ENCODE results near the gene NELFCD.
"Not testable (repeated sequence)": the region's sequence is repeated elsewhere in the genome, so short reads cannot be mapped to it uniquely, and the experiment has no call there.

NELFCD gene

GRCh38 chr20:59005523-59006166 lies 24.6 kb downstream of the NELFCD start:
- no peak for DNase-seq
- in situ Hi-C loops (cut with MboI; ENCODE audit: low pct_unique_long_range_greater_than_20kb, low sequenced_read_pairs): no loop called here

- no peak for DNase-seq
- in situ Hi-C loops (cut with MboI; ENCODE audit: low pct_unique_long_range_greater_than_20kb, low sequenced_read_pairs): no loop called here
Observed at GRCh38 chr20:59006167-59006863, 25.3 kb downstream of the NELFCD start.

GRCh38 chr20:59006864-59007664 lies 26.0 kb downstream of the NELFCD start, which contains the start of gene CTSZ:
TSS of gene CTSZ (minus strand) at chr20:59007254. CDS start at chr20:59007128, 126 bp downstream.
- in situ Hi-C loops (cut with MboI; ENCODE audit: low pct_unique_long_range_greater_than_20kb, low sequenced_read_pairs): no loop called here
- DNase-seq: peak; percentile 40

- in situ Hi-C loops (cut with MboI; ENCODE audit: low pct_unique_long_range_greater_than_20kb, low sequenced_read_pairs): no loop called here
- DNase-seq: peak; percentile 94
Observed at GRCh38 chr20:59007665-59008511, 26.8 kb downstream of the NELFCD start.

- DNase-seq: no peak
- in situ Hi-C loops (cut with MboI; ENCODE audit: low pct_unique_long_range_greater_than_20kb, low sequenced_read_pairs): no loop called here
Observed at GRCh38 chr20:59008715-59009336, 27.8 kb downstream of the NELFCD start.

- DNase-seq: no peak
Observed at GRCh38 chr20:59010321-59010994, 29.4 kb downstream of the NELFCD start.

GRCh38 chr20:59010995-59011873 lies 30.2 kb downstream of the NELFCD start:
- peak; percentile 90 for DNase-seq
- in situ Hi-C loops (cut with MboI; ENCODE audit: low pct_unique_long_range_greater_than_20kb, low sequenced_read_pairs): no loop called here

More at GRCh38 chr20:59010321-59010994, 29.4 kb downstream of the NELFCD start:
- in situ Hi-C loops (cut with MboI; ENCODE audit: low pct_unique_long_range_greater_than_20kb, low sequenced_read_pairs): no loop called here

- DNase-seq; in situ Hi-C loops (cut with MboI; ENCODE audit: low pct_unique_long_range_greater_than_20kb, low sequenced_read_pairs): not testable (repeated sequence)
Observed at GRCh38 chr20:59011874-59012157, 30.8 kb downstream of the NELFCD start.

- DNase-seq: no peak
- in situ Hi-C loops (cut with MboI; ENCODE audit: low pct_unique_long_range_greater_than_20kb, low sequenced_read_pairs): no loop called here
Observed at GRCh38 chr20:59013031-59013951, 32.2 kb downstream of the NELFCD start.

- in situ Hi-C loops (cut with MboI; ENCODE audit: low pct_unique_long_range_greater_than_20kb, low sequenced_read_pairs): no loop called here
- no peak for DNase-seq
Observed at GRCh38 chr20:59013959-59014608, 33.0 kb downstream of the NELFCD start.

GRCh38 chr20:59014680-59015389 lies 33.8 kb downstream of the NELFCD start:
- no peak for DNase-seq

GRCh38 chr20:59015411-59015810 lies 34.4 kb downstream of the NELFCD start:
- in situ Hi-C loops (cut with MboI; ENCODE audit: low pct_unique_long_range_greater_than_20kb, low sequenced_read_pairs): no loop called here
- no peak for DNase-seq

More at GRCh38 chr20:59014680-59015389, 33.8 kb downstream of the NELFCD start:
- in situ Hi-C loops (cut with MboI; ENCODE audit: low pct_unique_long_range_greater_than_20kb, low sequenced_read_pairs): no loop called here

GRCh38 chr20:59015812-59016711 lies 35.0 kb downstream of the NELFCD start:
- DNase-seq: no peak
- in situ Hi-C loops (cut with MboI; ENCODE audit: low pct_unique_long_range_greater_than_20kb, low sequenced_read_pairs): no loop called here

GRCh38 chr20:59016795-59017492 lies 35.9 kb downstream of the NELFCD start:
- in situ Hi-C loops (cut with MboI; ENCODE audit: low pct_unique_long_range_greater_than_20kb, low sequenced_read_pairs): no loop called here
- DNase-seq: no peak

Data from KBM-7 (cell line).